Muscle layer of duodenum (tissue), 2 donors: ENCODE data around the gene NME2.
"Not testable (repeated sequence)": the region's sequence is repeated elsewhere in the genome, so short reads cannot be mapped to it uniquely, and the experiment has no call there.

Experiments
- H3K27ac ChIP-seq: one replicate; pipeline ENCODE4 v1.7.0; 2013; ENCODE audit warnings: mild to moderate bottlenecking, low read length
- H3K27me3 ChIP-seq: one replicate; pipeline ENCODE4 v1.7.0; 2013; ENCODE audit warnings: low read depth, mild to moderate bottlenecking, control low read depth, low read length
- H3K36me3 ChIP-seq, 2 donors: one replicate each; pipeline ENCODE4 v1.7.0; 2013; ENCODE audit warnings: low read length in 2 of 2, control low read depth in 1 of 2, mild to moderate bottlenecking in 1 of 2; ENCODE audit not compliant: insufficient read depth in 2 of 2, control insufficient read depth in 1 of 2
- H3K4me1 ChIP-seq, 2 donors: one replicate each; pipeline ENCODE4 v1.7.0; 2013; ENCODE audit warnings: low read length in 2 of 2, mild to moderate bottlenecking in 2 of 2, control low read depth in 1 of 2, moderate library complexity in 1 of 2; ENCODE audit not compliant: insufficient read depth in 2 of 2, control insufficient read depth in 1 of 2
- H3K4me3 ChIP-seq, 2 donors: one replicate each; pipeline ENCODE4 v1.7.0; 2013; ENCODE audit warnings: low read length in 2 of 2, low read depth in 1 of 2, mild to moderate bottlenecking in 1 of 2
- H3K9me3 ChIP-seq, 2 donors: one replicate each; pipeline ENCODE4 v1.7.0; 2013; ENCODE audit warnings: low read length in 2 of 2, control low read depth in 1 of 2, mild to moderate bottlenecking in 1 of 2; ENCODE audit not compliant: control insufficient read depth in 1 of 2
- donor health status: healthy.

NME2 gene

GRCh38 chr17:51166198-51166986 is at the start of gene NME2:
NME2 (plus strand) TSS chr17:51166411; CDS start chr17:51166831, 420 bp downstream.
- Histone ChIP-seq H3K4me1 (peaks cover 0 to 7% of the 10 kb centered on the region in 2 donors), H3K27ac (peak within 1 kb of the TSS; percentile 97), H3K36me3 (peaks cover 29 to 35% of the 10 kb centered on the region in 2 donors)

GRCh38 chr17:51118330-51119195 is 47.6 kb upstream of the NME2 start:
- Histone ChIP-seq H3K4me3 (peak overlapping the region; percentile 91 to 95), H3K4me1 (peaks cover 7 to 28% of the 10 kb centered on the region in 2 donors), H3K36me3 (peaks cover 0 to 20% of the 10 kb centered on the region in 2 donors), H3K27ac (peak overlapping the region; percentile 95), H3K27me3 (no peaks in the 10 kb centered on the region), H3K9me3 (no peaks in the 10 kb centered on the region)

More at GRCh38 chr17:51166198-51166986, at the start of gene NME2:
- Histone ChIP-seq H3K27me3 (no peaks in the 10 kb centered on the region), H3K4me3 (peak within 1 kb of the TSS; percentile 79 to 82), H3K9me3 (no peaks in the 10 kb centered on the region)

- peak overlapping the region; percentile 91 to 95 for H3K4me3 ChIP-seq
- peak overlapping the region; percentile 95 for H3K27ac ChIP-seq
- no peaks in the 10 kb centered on the region for H3K9me3 ChIP-seq
- no peaks in the 10 kb centered on the region for H3K27me3 ChIP-seq
- H3K36me3 ChIP-seq, result peaks cover 0 to 20% of the 10 kb centered on the region in 2 donors
- peaks cover 7 to 28% of the 10 kb centered on the region in 2 donors for H3K4me1 ChIP-seq
Measured at GRCh38 chr17:51119415-51120356, 46.5 kb upstream of the NME2 start.

- Histone ChIP-seq H3K4me3 (peak overlapping the region; percentile 91 to 95), H3K4me1 (peaks cover 7 to 28% of the 10 kb centered on the region in 2 donors), H3K9me3 (no peaks in the 10 kb centered on the region), H3K27ac (peak overlapping the region; percentile 95), H3K36me3 (peaks cover 0 to 20% of the 10 kb centered on the region in 2 donors), H3K27me3 (no peaks in the 10 kb centered on the region)
Measured at GRCh38 chr17:51120357-51120738, 45.9 kb upstream of the NME2 start.

GRCh38 chr17:51120739-51121619 is 45.2 kb upstream of the NME2 start, which contains the start of gene SPAG9:
SPAG9 (minus strand) TSS chr17:51120868; CDS start chr17:51120656, 212 bp downstream.
- no peaks in the 10 kb centered on the region for H3K9me3 ChIP-seq
- H3K36me3 ChIP-seq, result peaks cover 0 to 20% of the 10 kb centered on the region in 2 donors
- H3K4me3 ChIP-seq, result peak within 1 kb of the TSS; percentile 91 to 95
- H3K4me1 ChIP-seq, result peaks cover 7 to 28% of the 10 kb centered on the region in 2 donors
- no peaks in the 10 kb centered on the region for H3K27me3 ChIP-seq
- peak within 1 kb of the TSS; percentile 99 for H3K27ac ChIP-seq

GRCh38 chr17:51121620-51122472 is 44.4 kb upstream of the NME2 start:
- H3K27me3 ChIP-seq, result no peaks in the 10 kb centered on the region
- H3K4me1 ChIP-seq, result peaks cover 7 to 22% of the 10 kb centered on the region in 2 donors
- H3K36me3 ChIP-seq, result peaks cover 0 to 20% of the 10 kb centered on the region in 2 donors
- no peaks in the 10 kb centered on the region for H3K9me3 ChIP-seq
- peak overlapping the region; percentile 99 for H3K27ac ChIP-seq
- H3K4me3 ChIP-seq, result peak overlapping the region; percentile 60 to 64

GRCh38 chr17:51122473-51123115 is 43.6 kb upstream of the NME2 start:
- H3K27ac ChIP-seq, result peak overlapping the region; percentile 99
- H3K36me3 ChIP-seq, result peaks cover 0 to 20% of the 10 kb centered on the region in 2 donors
- not testable (repeated sequence) for H3K4me3 ChIP-seq, H3K9me3 ChIP-seq, H3K27me3 ChIP-seq
- peaks cover 7 to 22% of the 10 kb centered on the region in 2 donors for H3K4me1 ChIP-seq

GRCh38 chr17:51124640-51125503 is 41.3 kb upstream of the NME2 start:
- Histone ChIP-seq H3K27me3 (no peaks in the 10 kb centered on the region), H3K4me1 (peaks cover 0 to 3% of the 10 kb centered on the region in 2 donors), H3K4me3 (no peak overlapping the region), H3K9me3 (no peaks in the 10 kb centered on the region), H3K36me3 (peaks cover 0 to 18% of the 10 kb centered on the region in 2 donors), H3K27ac (no peak overlapping the region)
